ENCODE measurements around the gene COPS6. TPM values are rescaled to one million over a fixed set of nuclear protein-coding genes. Genes with fewer than 3 reads are reported as not detected.

The COPS6 gene
- total RNA-seq, 4 donors from 2014 or later: 32.5 to 71.5 (median 39.9) TPM

DNA sequence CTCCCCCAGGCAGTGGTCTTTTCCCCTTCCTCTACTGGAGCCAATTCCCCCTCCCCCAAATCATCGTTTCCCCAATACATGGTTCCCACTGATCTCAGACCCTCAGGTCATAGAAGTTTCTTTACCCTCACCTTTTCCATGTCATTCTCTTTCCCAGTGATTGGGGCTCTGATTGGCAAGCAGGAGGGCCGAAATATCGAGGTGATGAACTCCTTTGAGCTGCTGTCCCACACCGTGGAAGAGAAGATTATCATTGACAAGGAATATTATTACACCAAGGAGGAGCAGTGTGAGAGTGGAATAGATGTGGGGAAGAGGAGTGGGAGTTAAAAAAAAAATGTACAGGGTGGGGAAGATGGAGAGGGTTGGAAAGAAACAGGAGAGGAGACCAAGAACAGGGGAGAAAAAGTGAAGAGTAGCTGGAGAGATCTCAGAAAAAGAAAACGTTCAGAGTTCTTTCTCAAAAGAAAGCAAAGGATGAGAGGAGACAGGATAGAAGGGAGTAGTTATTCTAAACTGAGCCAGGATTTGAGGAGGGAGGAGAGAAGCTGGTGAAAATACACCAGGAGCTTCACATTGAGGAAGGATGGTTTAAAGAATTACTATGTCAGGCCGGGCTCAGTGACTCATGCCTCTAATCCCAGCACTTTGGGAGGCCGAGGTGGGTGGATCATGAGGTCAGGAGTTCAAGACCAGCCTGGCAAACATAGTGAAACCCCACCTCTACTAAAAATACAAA lies 858 bp downstream of the COPS6 start:
- peaks cover 0 to 17% of the 10 kb centered on the region in 2 donors for H3K4me1 ChIP-seq

GRCh38 chr7:100090527-100091410 lies 2.0 kb downstream of the COPS6 start:
- H3K4me3 ChIP-seq (replicated peaks in 1 of 3): no peak overlapping the region
- 93 to 94% methylated on average over 14 of the region's 14 CpGs for WGBS, 2 donors
- H3K27ac ChIP-seq: no peak overlapping the region
- no peak for DNase-seq
- H3K9me3 ChIP-seq: no peaks in the 10 kb centered on the region
- intact Hi-C loops (cut with DNase I): loop anchor here (5.0 kb wide), 1 partner anchor 37 kb away; the partner anchor contains the start of gene MBLAC1
- H3K4me1 ChIP-seq: peaks cover 0 to 17% of the 10 kb centered on the region in 2 donors
- no peak for TF ChIP-seq POLR2A (IDR thresholded peaks at IDR 0.05)
- TF ChIP-seq, protein P1, sequence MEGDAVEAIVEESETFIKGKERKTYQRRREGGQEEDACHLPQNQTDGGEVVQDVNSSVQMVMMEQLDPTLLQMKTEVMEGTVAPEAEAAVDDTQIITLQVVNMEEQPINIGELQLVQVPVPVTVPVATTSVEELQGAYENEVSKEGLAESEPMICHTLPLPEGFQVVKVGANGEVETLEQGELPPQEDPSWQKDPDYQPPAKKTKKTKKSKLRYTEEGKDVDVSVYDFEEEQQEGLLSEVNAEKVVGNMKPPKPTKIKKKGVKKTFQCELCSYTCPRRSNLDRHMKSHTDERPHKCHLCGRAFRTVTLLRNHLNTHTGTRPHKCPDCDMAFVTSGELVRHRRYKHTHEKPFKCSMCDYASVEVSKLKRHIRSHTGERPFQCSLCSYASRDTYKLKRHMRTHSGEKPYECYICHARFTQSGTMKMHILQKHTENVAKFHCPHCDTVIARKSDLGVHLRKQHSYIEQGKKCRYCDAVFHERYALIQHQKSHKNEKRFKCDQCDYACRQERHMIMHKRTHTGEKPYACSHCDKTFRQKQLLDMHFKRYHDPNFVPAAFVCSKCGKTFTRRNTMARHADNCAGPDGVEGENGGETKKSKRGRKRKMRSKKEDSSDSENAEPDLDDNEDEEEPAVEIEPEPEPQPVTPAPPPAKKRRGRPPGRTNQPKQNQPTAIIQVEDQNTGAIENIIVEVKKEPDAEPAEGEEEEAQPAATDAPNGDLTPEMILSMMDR (IDR thresholded peaks at IDR 0.05): no peak
- peaks cover 45 to 48% of the 10 kb centered on the region in 2 donors for H3K36me3 ChIP-seq
- no peaks in the 10 kb centered on the region for H3K27me3 ChIP-seq

More for the DNA sequence above, 858 bp downstream of the COPS6 start:
- WGBS, 2 donors: 43 to 44% methylated on average over 7 of the region's 7 CpGs
- peak overlapping the region in 2 of 3 donors; percentile 28 to 72 for H3K4me3 ChIP-seq (replicated peaks in 1 of 3)
- no peak for DNase-seq
- peaks cover 34 to 38% of the 10 kb centered on the region in 2 donors for H3K36me3 ChIP-seq
- no peaks in the 10 kb centered on the region for H3K9me3 ChIP-seq
- TF ChIP-seq, protein P1 (IDR thresholded peaks at IDR 0.05): no peak
- TF ChIP-seq POLR2A (IDR thresholded peaks at IDR 0.05): no peak
- H3K27me3 ChIP-seq: no peaks in the 10 kb centered on the region
- H3K27ac ChIP-seq: peak overlapping the region in 2 of 3 donors; percentile 83 to 88
- intact Hi-C loops (cut with DNase I): loop anchor here (5.0 kb wide), 1 partner anchor 38 kb away; the partner anchor contains the start of gene MBLAC1

DNA sequence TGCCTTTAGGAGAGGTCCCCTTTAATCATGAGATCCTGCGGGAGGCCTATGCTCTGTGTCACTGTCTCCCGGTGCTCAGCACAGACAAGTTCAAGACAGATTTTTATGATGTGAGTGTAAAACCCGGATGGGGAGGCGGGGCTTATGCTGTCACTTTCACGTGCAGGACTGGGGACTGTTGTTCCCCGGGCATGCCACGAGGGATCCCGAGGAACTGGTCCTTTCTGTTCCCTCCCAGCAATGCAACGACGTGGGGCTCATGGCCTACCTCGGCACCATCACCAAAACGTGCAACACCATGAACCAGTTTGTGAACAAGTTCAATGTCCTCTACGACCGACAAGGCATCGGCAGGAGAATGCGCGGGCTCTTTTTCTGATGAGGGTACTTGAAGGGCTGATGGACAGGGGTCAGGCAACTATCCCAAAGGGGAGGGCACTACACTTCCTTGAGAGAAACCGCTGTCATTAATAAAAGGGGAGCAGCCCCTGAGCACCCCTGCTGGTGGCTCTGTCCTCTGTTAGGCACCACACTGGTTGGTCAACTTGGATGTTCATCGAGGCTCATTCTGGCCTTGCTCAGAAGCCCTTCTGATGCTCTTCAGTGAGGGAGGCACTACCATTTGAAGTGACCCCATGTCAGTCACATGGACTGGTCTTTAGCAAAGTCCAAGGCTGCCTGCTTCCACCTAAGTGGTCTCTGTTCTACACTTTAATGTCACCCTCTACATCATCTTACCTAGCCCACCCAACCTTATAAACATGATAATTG lies 2.8 kb downstream of the COPS6 start:
- no peak for DNase-seq
- H3K36me3 ChIP-seq: peaks cover 54 to 56% of the 10 kb centered on the region in 2 donors
- intact Hi-C loops (cut with DNase I): loop anchor here (5.0 kb wide), 1 partner anchor 36 kb away; the partner anchor contains the start of gene MBLAC1
- 70 to 81% methylated on average over 11 to 17 of the region's 19 CpGs for WGBS, 2 donors
- no peak overlapping the region for H3K27ac ChIP-seq
- H3K4me3 ChIP-seq (replicated peaks in 1 of 3): no peak overlapping the region
- peaks cover 0 to 17% of the 10 kb centered on the region in 2 donors for H3K4me1 ChIP-seq
- H3K9me3 ChIP-seq: no peaks in the 10 kb centered on the region
- H3K27me3 ChIP-seq: no peaks in the 10 kb centered on the region
- TF ChIP-seq, protein P1 (IDR thresholded peaks at IDR 0.05): no peak
- TF ChIP-seq POLR2A (IDR thresholded peaks at IDR 0.05): no peak

GRCh38 chr7:100093054-100093453 lies 4.3 kb downstream of the COPS6 start:
- no peak overlapping the region for H3K27ac ChIP-seq
- 68% methylated on average over 8 of the region's 8 CpGs for WGBS, 2 donors
- H3K36me3 ChIP-seq: peaks cover 68% of the 10 kb centered on the region in 2 donors
- H3K27me3 ChIP-seq: no peaks in the 10 kb centered on the region
- no peaks in the 10 kb centered on the region for H3K9me3 ChIP-seq
- TF ChIP-seq, protein P1 (IDR thresholded peaks at IDR 0.05): no peak
- no peak for TF ChIP-seq POLR2A (IDR thresholded peaks at IDR 0.05)
- DNase-seq: no peak
- intact Hi-C loops (cut with DNase I): loop anchor here (5.0 kb wide), 1 partner anchor 34 kb away; the partner anchor contains the start of gene MBLAC1
- H3K4me3 ChIP-seq (replicated peaks in 1 of 3): no peak overlapping the region
- peaks cover 0 to 13% of the 10 kb centered on the region in 2 donors for H3K4me1 ChIP-seq

All from thyroid gland (tissue), 4 donors.